ENCODE measurements around the gene MISP.

- TF ChIP-seq FOXM1 (IDR thresholded peaks at IDR 0.05; ENCODE audit: borderline replicate concordance) (no peak), ELF4 (IDR thresholded peaks at IDR 0.05) (no peak), ARNT (IDR thresholded peaks at IDR 0.05) (no peak), BHLHE40 (IDR thresholded peaks at IDR 0.05; ENCODE audit: borderline replicate concordance) (no peak), FOXK2 (IDR thresholded peaks at IDR 0.05) (no peak), TARDBP (IDR thresholded peaks at IDR 0.05) (no peak), PKNOX1 (IDR thresholded peaks at IDR 0.05) (no peak), SUZ12 (IDR thresholded peaks at IDR 0.05) (no peak), LEF1 (IDR thresholded peaks at IDR 0.05; ENCODE audit: borderline replicate concordance) (no peak), SP1 (IDR thresholded peaks at IDR 0.05) (no peak), ZNF384 (IDR thresholded peaks at IDR 0.05) (peak; percentile 97), HDGF (IDR thresholded peaks at IDR 0.05; ENCODE audit: borderline replicate concordance) (no peak), NFRKB (IDR thresholded peaks at IDR 0.05) (no peak), CTBP1 (IDR thresholded peaks at IDR 0.05; ENCODE audit: borderline replicate concordance) (no peak)
Observed at GRCh38 chr19:752652-753517, 2.0 kb downstream of the MISP start.

Data from HEK293T (cell line).